Upper lobe of right lung (tissue), 1 donor: ENCODE data around the gene PDHX. TPM values are rescaled to one million over a fixed set of nuclear protein-coding genes. Genes with fewer than 3 reads are reported as not detected.

Experiments used
- ATAC-seq: fragments of 200-7000 bp; cut with Tn5 transposase; one replicate; pipeline ENCODE4 v1.9.1; 2020; ENCODE audit warnings: mild to moderate bottlenecking, moderate library complexity
- DNase-seq: peaks from one replicate; pipeline ENCODE4 v3.0.0-alpha.2; 2020
- H3K27ac ChIP-seq: fragments of 200-600 bp; one replicate; pipeline ENCODE4 v1.8.0; 2022
- H3K27me3 ChIP-seq: fragments of 200-600 bp; one replicate; pipeline ENCODE4 v1.8.0; 2022; ENCODE audit warnings: mild to moderate bottlenecking
- H3K36me3 ChIP-seq: fragments of 200-600 bp; one replicate; pipeline ENCODE4 v1.8.0; 2022
- H3K4me1 ChIP-seq: fragments of 200-600 bp; one replicate; pipeline ENCODE4 v1.8.0; 2022
- H3K4me3 ChIP-seq: fragments of 200-600 bp; one replicate; pipeline ENCODE4 v1.8.0; 2022; ENCODE audit warnings: mild to moderate bottlenecking
- H3K9me3 ChIP-seq: fragments of 200-600 bp; one replicate; pipeline ENCODE4 v1.8.0; 2022
- CTCF ChIP-seq: fragments of 200-600 bp; IDR thresholded peaks from one replicate; pipeline ENCODE4 v1.8.0; 2022; ENCODE audit warnings: antibody characterized with exemption
- intact Hi-C: fragments of 100-400 bp; cut with DNase I; formaldehyde crosslinking; loops from one replicate; pipeline ENCODE4 v1.11.0; 2022
- total RNA-seq: library from RNA; stranded (reverse); fragmentation: NEBNext Ultra II Directional; extraction: Animal tissue kit (Norgen Biotek cat#: 25700); gene quantifications from one replicate; pipeline ENCODE4 v1.2.1, GENCODE V29; 2021
- donor health status: DM: no; HTN: yes; CAD: no; lungs with severe emphysema.

PDHX gene
- total RNA-seq, 1 donor from 2014 or later = 40.8 TPM

GRCh38 chr11:34926831-34927132 is 10.4 kb downstream of the PDHX start:
- no peaks in the 10 kb centered on the region for H3K9me3 ChIP-seq
- no peak for DNase-seq
- peaks cover 31% of the 10 kb centered on the region for H3K4me1 ChIP-seq
- H3K4me3 ChIP-seq = no peak overlapping the region
- no peak overlapping the region for H3K27ac ChIP-seq
- intact Hi-C loops = loop anchor here (5.0 kb wide), 1 partner anchor 466 kb away; no protein-coding TSS in a partner anchor
- no peak for TF ChIP-seq CTCF
- H3K36me3 ChIP-seq = peaks cover 5% of the 10 kb centered on the region
- no peaks in the 10 kb centered on the region for H3K27me3 ChIP-seq
- no peak for ATAC-seq

- no peak overlapping the region for H3K4me3 ChIP-seq
- H3K27ac ChIP-seq = no peak overlapping the region
- H3K4me1 ChIP-seq = peaks cover 31% of the 10 kb centered on the region
Observed at GRCh38 chr11:34928268-34928959, 12.0 kb downstream of the PDHX start.

GRCh38 chr11:34928960-34929680 is 12.7 kb downstream of the PDHX start:
- TF ChIP-seq CTCF = no peak
- H3K4me3 ChIP-seq = no peak overlapping the region
- H3K27me3 ChIP-seq = no peaks in the 10 kb centered on the region
- no peaks in the 10 kb centered on the region for H3K9me3 ChIP-seq
- H3K27ac ChIP-seq = no peak overlapping the region
- intact Hi-C loops = loop anchor here (5.0 kb wide), 1 partner anchor 463 kb away; no protein-coding TSS in a partner anchor
- peaks cover 31% of the 10 kb centered on the region for H3K4me1 ChIP-seq
- DNase-seq = no peak
- H3K36me3 ChIP-seq = peaks cover 27% of the 10 kb centered on the region
- no peak for ATAC-seq

More at GRCh38 chr11:34928268-34928959, 12.0 kb downstream of the PDHX start:
- ATAC-seq (no peak), DNase-seq (no peak)
- Histone ChIP-seq H3K36me3 (peaks cover 21% of the 10 kb centered on the region), H3K27me3 (no peaks in the 10 kb centered on the region), H3K9me3 (no peaks in the 10 kb centered on the region)
- intact Hi-C loops = loop anchor here (5.0 kb wide), 1 partner anchor 464 kb away; no protein-coding TSS in a partner anchor
- no peak for TF ChIP-seq CTCF

GRCh38 chr11:34929794-34930763 is 13.7 kb downstream of the PDHX start:
- no peak for TF ChIP-seq CTCF
- intact Hi-C loops = loop anchor here (5.0 kb wide), 1 partner anchor 462 kb away; no protein-coding TSS in a partner anchor
- no peak for DNase-seq
- Histone ChIP-seq H3K4me1 (peaks cover 27% of the 10 kb centered on the region), H3K27me3 (no peaks in the 10 kb centered on the region), H3K9me3 (no peaks in the 10 kb centered on the region), H3K4me3 (no peak overlapping the region), H3K27ac (no peak overlapping the region), H3K36me3 (peaks cover 27% of the 10 kb centered on the region)
- ATAC-seq = peak; percentile 71

- Histone ChIP-seq H3K4me1 (no peaks in the 10 kb centered on the region), H3K36me3 (peaks cover 24% of the 10 kb centered on the region), H3K9me3 (no peaks in the 10 kb centered on the region), H3K27me3 (no peaks in the 10 kb centered on the region), H3K4me3 (no peak overlapping the region), H3K27ac (no peak overlapping the region)
- DNase-seq = no peak
- intact Hi-C loops = no loop called here
- TF ChIP-seq CTCF = no peak
- ATAC-seq = no peak
Observed at GRCh38 chr11:34936945-34937629, 20.7 kb downstream of the PDHX start.
